ENCODE results near the gene CLEC2L.

GRCh38 chr7:139522830-139523198 is 671 bp upstream of the CLEC2L start:
- TF ChIP-seq SMAD1 (CRISPR knock-in tag; IDR thresholded peaks at IDR 0.05; ENCODE audit: borderline replicate concordance, low read depth) (no peak), POLR2AphosphoS5 (IDR thresholded peaks at IDR 0.05; ENCODE audit: low read depth, low read length) (no peak), KLF13 (CRISPR knock-in tag; IDR thresholded peaks at IDR 0.05) (no peak), ZSCAN29 (CRISPR knock-in tag; conservative IDR thresholded peaks at IDR 0.05) (no peak), EP300 (IDR thresholded peaks at IDR 0.05; ENCODE audit: low read depth in 2 of 2, low read length in 2 of 2) (no peak), EP300 (CRISPR knock-in tag; IDR thresholded peaks at IDR 0.05; ENCODE audit: borderline replicate concordance) (no peak)

Measured in HepG2 (cell line).